Transverse colon (tissue), 4 donors: ENCODE results near the gene TNS3. TPM values are rescaled to one million over a fixed set of nuclear protein-coding genes. Genes with fewer than 3 reads are reported as not detected.

Source experiments
- DNase-seq: peaks from one replicate; pipeline ENCODE4 v3.0.0-alpha.2; 2019
- H3K27ac ChIP-seq, 4 donors: fragments of 200-600 bp; sonication (generic); 2 replicates each; pipeline ENCODE4 v1.5.1; 2016 to 2018; ENCODE audit warnings: inconsistent platforms in 4 of 4
- H3K27me3 ChIP-seq: fragments of 200-600 bp; sonication (generic); 2 replicates; pipeline ENCODE4 v1.5.1; 2017; ENCODE audit warnings: inconsistent platforms
- H3K36me3 ChIP-seq, 4 donors: fragments of 200-600 bp; sonication (generic); 2 replicates each; pipeline ENCODE4 v1.5.1; 2017 to 2019; ENCODE audit warnings: inconsistent platforms in 4 of 4
- H3K4me1 ChIP-seq, 4 donors: fragments of 200-600 bp; sonication (generic); 2 replicates each; pipeline ENCODE4 v1.5.1; 2017 to 2020; ENCODE audit warnings: inconsistent platforms in 4 of 4
- H3K4me3 ChIP-seq, 4 donors: fragments of 200-600 bp; sonication (generic); 1 replicate in 1 of 4; 2 replicates in 3 of 4; pipeline versions ENCODE4 v1.5.1 to v1.6.1; 2017 to 2019; ENCODE audit warnings: inconsistent platforms in 4 of 4
- H3K9me3 ChIP-seq, 2 donors: fragments of 200-600 bp; sonication (generic); 2 replicates each; pipeline ENCODE4 v1.5.1; 2017 to 2019; ENCODE audit warnings: inconsistent platforms in 2 of 2
- EP300 ChIP-seq: sonication (generic); formaldehyde crosslinking; IDR thresholded peaks from one replicate; pipeline ENCODE4 v1.6.1; 2017; ENCODE audit warnings: antibody characterized with exemption, low read depth
- POLR2A ChIP-seq: fragments of 450-650 bp; IDR thresholded peaks from one replicate; pipeline ENCODE4 v1.6.1; 2016; ENCODE audit warnings: antibody characterized with exemption, mild to moderate bottlenecking, moderate library complexity
- POLR2AphosphoS5 ChIP-seq, 3 donors: sonication (generic); formaldehyde crosslinking; IDR thresholded peaks; one replicate each; pipeline ENCODE4 v1.6.1; 2016; ENCODE audit warnings: antibody characterized with exemption in 3 of 3
- WGBS, 2 donors: methylation state at CpG; one replicate each; pipeline ENCODE4 v1.1.5; 2018; ENCODE audit warnings: low coverage in 1 of 2; 5-methylcytosine and 5-hydroxymethylcytosine counted together
- in situ Hi-C, 4 donors: fragments of 200-750 bp; cut with MboI; loops; one replicate each; pipeline versions ENCODE4 v1.15.0 to v1.15.1; 2017; ENCODE audit warnings: low sequenced_read_pairs in 3 of 4, low pct_ligation_motif_present in 1 of 4, low pct_unique_long_range_greater_than_20kb in 1 of 4
- intact Hi-C: fragments of 100-400 bp; cut with DNase I; formaldehyde crosslinking; loops from one replicate; pipeline ENCODE4 v1.15.1; 2023; ENCODE audit warnings: low total_unique reads
- total RNA-seq, 4 donors: library from RNA; depleted of rRNA; stranded (reverse); fragments of >200 nt; gene quantifications; one replicate each; pipeline ENCODE4 v1.1.0, GENCODE V29; 2016
- TF ChIP-seq, protein P1 (sequence below), 5 experiments: fragments of 200-600 bp in 3 of 5; fragments of 450-650 bp in 2 of 5; sonication (generic) in 3 of 5; IDR thresholded peaks; 1 replicate in 2 of 5; 2 replicates in 3 of 5; pipeline ENCODE4 v1.5.1; 2016 to 2017; ENCODE audit warnings: antibody characterized with exemption in 5 of 5, inconsistent platforms in 3 of 5, mild to moderate bottlenecking in 2 of 5, moderate library complexity in 1 of 5

The TNS3 gene
- total RNA-seq, 4 donors from 2014 or later = 58.5 to 104 (median 72.7) TPM

DNA sequence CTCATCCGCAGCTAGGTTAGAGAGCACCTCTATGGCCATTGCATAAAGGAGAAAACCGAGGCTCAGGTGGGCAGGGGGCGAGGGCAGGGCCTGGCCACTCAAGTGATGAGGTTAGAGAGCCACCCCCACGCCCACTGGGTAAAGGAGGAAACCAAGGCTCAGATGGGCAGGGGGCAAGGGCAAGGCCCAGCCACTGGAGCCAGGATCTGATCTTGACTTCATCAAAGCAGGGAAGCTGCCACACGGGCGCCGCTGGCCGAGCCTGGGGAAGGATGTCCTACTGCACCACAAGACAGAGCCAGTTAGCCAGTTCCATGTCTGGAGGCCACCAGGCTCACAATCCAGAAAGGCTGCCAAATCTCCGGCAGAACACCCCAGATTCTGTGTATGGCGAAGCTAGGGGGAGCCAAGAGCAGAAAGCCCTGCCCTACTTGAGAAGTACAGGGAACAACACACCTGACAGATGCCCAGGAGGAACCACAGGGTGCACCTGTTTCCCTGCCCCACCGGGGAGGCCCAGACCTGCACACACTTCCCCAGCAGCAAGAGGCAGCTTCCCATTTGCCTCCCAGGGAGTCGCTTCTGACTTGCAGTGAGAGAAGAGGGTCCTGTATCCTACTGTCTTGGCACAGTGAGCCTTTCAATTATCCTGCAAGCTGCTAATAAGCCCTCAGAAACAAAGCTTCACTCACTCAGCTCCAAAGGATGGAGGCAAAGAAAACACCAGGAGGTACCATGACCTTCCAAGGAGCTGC is 101.9 kb downstream of the TNS3 start:
- Histone ChIP-seq H3K36me3 (no peaks in the 10 kb centered on the region), H3K9me3 (no peaks in the 10 kb centered on the region), H3K4me3 (no peak overlapping the region), H3K27ac (peak overlapping the region; percentile 49 to 65 (median 62)), H3K4me1 (peaks cover 39 to 69% (median 62%) of the 10 kb centered on the region in 4 donors), H3K27me3 (no peaks in the 10 kb centered on the region)
- intact Hi-C loops = no loop called here
- in situ Hi-C loops = no loop called here
- WGBS, 2 donors = 71 to 100% methylated on average over 1 to 12 of the region's 12 CpGs
- peak; percentile 48 for DNase-seq
- TF ChIP-seq POLR2A (no peak), POLR2AphosphoS5 (IDR thresholded peaks at IDR 0.05) (no peak), EP300 (no peak)
- TF ChIP-seq, protein P1, sequence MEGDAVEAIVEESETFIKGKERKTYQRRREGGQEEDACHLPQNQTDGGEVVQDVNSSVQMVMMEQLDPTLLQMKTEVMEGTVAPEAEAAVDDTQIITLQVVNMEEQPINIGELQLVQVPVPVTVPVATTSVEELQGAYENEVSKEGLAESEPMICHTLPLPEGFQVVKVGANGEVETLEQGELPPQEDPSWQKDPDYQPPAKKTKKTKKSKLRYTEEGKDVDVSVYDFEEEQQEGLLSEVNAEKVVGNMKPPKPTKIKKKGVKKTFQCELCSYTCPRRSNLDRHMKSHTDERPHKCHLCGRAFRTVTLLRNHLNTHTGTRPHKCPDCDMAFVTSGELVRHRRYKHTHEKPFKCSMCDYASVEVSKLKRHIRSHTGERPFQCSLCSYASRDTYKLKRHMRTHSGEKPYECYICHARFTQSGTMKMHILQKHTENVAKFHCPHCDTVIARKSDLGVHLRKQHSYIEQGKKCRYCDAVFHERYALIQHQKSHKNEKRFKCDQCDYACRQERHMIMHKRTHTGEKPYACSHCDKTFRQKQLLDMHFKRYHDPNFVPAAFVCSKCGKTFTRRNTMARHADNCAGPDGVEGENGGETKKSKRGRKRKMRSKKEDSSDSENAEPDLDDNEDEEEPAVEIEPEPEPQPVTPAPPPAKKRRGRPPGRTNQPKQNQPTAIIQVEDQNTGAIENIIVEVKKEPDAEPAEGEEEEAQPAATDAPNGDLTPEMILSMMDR (IDR thresholded peaks at IDR 0.05) = no peak

- Histone ChIP-seq H3K27me3 (no peaks in the 10 kb centered on the region), H3K9me3 (no peaks in the 10 kb centered on the region), H3K4me3 (no peak overlapping the region), H3K36me3 (no peaks in the 10 kb centered on the region), H3K4me1 (peaks cover 38 to 72% (median 64%) of the 10 kb centered on the region in 4 donors), H3K27ac (peak overlapping the region; percentile 49 to 65 (median 62))
- DNase-seq = no peak
- 75 to 96% methylated on average over 4 to 13 of the region's 17 CpGs for WGBS, 2 donors
- TF ChIP-seq, protein P1 (IDR thresholded peaks at IDR 0.05) = no peak
- TF ChIP-seq POLR2AphosphoS5 (IDR thresholded peaks at IDR 0.05) = no peak
- TF ChIP-seq POLR2A = no peak
- no peak for TF ChIP-seq EP300
- intact Hi-C loops (no loop called here), in situ Hi-C loops (no loop called here)
Measured at GRCh38 chr7:47478926-47479711, 102.8 kb downstream of the TNS3 start.

DNA sequence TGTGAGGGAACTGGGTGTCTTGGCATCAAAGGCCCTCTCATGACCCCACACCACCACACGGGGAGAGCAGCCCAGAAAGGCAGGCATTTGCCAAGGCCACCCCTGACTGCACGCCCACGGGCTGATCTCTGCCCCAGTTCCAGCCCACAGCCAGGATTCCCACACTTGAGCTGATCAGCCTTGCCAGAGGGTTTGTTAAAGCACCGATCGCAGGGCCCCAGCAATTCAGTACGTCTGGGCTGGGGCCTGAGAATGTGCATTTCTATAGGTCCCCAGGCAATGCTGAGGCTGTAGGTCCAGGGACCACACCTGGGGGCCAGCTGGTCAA is 103.9 kb downstream of the TNS3 start:
- Histone ChIP-seq H3K36me3 (no peaks in the 10 kb centered on the region), H3K4me3 (no peak overlapping the region), H3K9me3 (no peaks in the 10 kb centered on the region), H3K4me1 (peaks cover 38 to 69% (median 64%) of the 10 kb centered on the region in 4 donors), H3K27me3 (no peaks in the 10 kb centered on the region), H3K27ac (peak overlapping the region in 1 of 4 donors; percentile 10)
- TF ChIP-seq, protein P1 (IDR thresholded peaks at IDR 0.05) = no peak
- TF ChIP-seq POLR2A = no peak
- no peak for TF ChIP-seq EP300
- intact Hi-C loops (no loop called here), in situ Hi-C loops (no loop called here)
- DNase-seq = no peak
- WGBS, 2 donors = 39% methylated on average over 5 of the region's 6 CpGs; no CpG with 5 or more reads in 1 of the 2 donors

DNA sequence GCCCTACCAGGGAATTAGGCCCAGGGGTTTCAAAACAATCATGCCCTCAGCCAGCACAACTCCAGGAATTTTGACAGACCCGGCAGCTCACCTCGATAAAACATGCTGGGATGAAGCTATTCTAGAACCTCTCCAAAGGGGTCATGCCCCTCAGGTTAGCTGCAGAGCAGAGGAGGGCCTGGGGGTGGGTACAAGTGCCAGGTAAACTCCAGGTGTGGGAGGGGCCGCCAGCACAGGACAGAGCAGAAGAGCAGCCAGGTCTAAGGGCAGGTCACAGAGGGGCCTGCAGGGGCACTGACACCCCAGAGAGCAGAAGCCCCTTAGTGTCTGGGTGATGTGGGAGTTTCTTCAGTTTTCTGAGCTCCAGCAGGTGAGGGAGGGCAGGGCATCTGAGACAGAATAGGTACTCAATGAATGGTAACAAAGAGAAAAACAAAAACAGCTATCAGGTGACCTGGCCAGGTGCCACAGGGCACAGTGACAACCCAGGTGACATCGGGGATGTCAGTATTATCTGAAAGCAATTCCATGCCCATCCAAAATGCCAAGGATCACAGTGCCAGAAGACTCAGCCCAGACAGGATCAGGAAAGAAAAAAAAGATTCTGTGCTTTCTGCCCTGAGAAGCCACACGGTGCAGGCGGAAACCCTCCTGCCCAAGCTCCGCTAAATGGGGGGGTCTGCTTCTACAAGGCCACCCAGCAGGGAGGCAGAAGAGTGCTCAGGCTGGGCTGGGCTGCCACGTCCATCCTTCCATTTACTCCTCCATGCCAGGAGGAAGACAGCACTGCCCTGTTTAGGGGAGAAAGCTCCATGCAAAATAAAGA is 104.5 kb downstream of the TNS3 start:
- DNase-seq = no peak
- H3K4me3 ChIP-seq = no peak overlapping the region
- 67% methylated on average over 8 of the region's 8 CpGs; no CpG with 5 or more reads in 1 of the 2 donors for WGBS, 2 donors
- TF ChIP-seq POLR2A (no peak), POLR2AphosphoS5 (IDR thresholded peaks at IDR 0.05) (no peak), EP300 (no peak)
- TF ChIP-seq, protein P1 (IDR thresholded peaks at IDR 0.05) = no peak
- H3K27ac ChIP-seq = peak overlapping the region in 1 of 4 donors; percentile 10
- in situ Hi-C loops (no loop called here), intact Hi-C loops (no loop called here)
- peaks cover 34 to 64% (median 58%) of the 10 kb centered on the region in 4 donors for H3K4me1 ChIP-seq
- H3K27me3 ChIP-seq = no peaks in the 10 kb centered on the region
- H3K9me3 ChIP-seq = no peaks in the 10 kb centered on the region
- H3K36me3 ChIP-seq = no peaks in the 10 kb centered on the region
